Mesothelial cell of epicardium (in vitro differentiated cells): ENCODE measurements around the gene CPNE8. TPM values are rescaled to one million over a fixed set of nuclear protein-coding genes. Genes with fewer than 3 reads are reported as not detected.

Experiments used
- DNase-seq, 2 experiments: peaks; one replicate each; pipeline ENCODE4 v3.0.0; 2021; ENCODE audit warnings: low spot score in 2 of 2; ENCODE audit not compliant: unreplicated experiment in 2 of 2
- H3K27ac Mint-ChIP-seq: 2 replicates; pipeline ENCODE4 v1.8.0; 2021; ENCODE audit warnings: mixed read lengths
- H3K27me3 Mint-ChIP-seq: 2 replicates; pipeline ENCODE4 v1.8.0; 2021; ENCODE audit warnings: low read depth, mixed read lengths
- H3K36me3 Mint-ChIP-seq: 2 replicates; pipeline ENCODE4 v1.8.0; 2021; ENCODE audit warnings: mixed read lengths
- H3K4me1 Mint-ChIP-seq: 2 replicates; pipeline ENCODE4 v1.8.0; 2021; ENCODE audit warnings: mixed read lengths
- H3K4me3 Mint-ChIP-seq: 2 replicates; pipeline ENCODE4 v1.8.0; 2021; ENCODE audit warnings: mild to moderate bottlenecking, moderate library complexity, mixed read lengths
- H3K9me3 Mint-ChIP-seq: 2 replicates; pipeline ENCODE4 v1.8.0; 2021; ENCODE audit warnings: mixed read lengths
- CTCF ChIP-seq: fragments of 200-600 bp; sonication (generic); IDR thresholded peaks from one replicate; pipeline ENCODE4 v1.5.0; 2021; ENCODE audit warnings: antibody characterized with exemption; ENCODE audit not compliant: unreplicated experiment
- total RNA-seq: library from RNA; stranded (reverse); gene quantifications from 3 replicates; pipeline ENCODE4 v1.2.1, GENCODE V29; 2021

Gene CPNE8
- total RNA-seq, 1 donor from 2014 or later = 8.8 TPM

GRCh38 chr12:38785381-38785780 lies 120.0 kb downstream of the CPNE8 start:
- no peak overlapping the region for H3K4me3 Mint-ChIP-seq
- H3K4me1 Mint-ChIP-seq = no peaks in the 10 kb centered on the region
- no peaks in the 10 kb centered on the region for H3K27me3 Mint-ChIP-seq
- H3K9me3 Mint-ChIP-seq = peaks cover 50% of the 10 kb centered on the region
- no peak for DNase-seq
- peaks cover 3% of the 10 kb centered on the region for H3K36me3 Mint-ChIP-seq
- TF ChIP-seq CTCF = no peak
- H3K27ac Mint-ChIP-seq = no peak overlapping the region

GRCh38 chr12:38783304-38783703 lies 122.1 kb downstream of the CPNE8 start:
- no peak overlapping the region for H3K27ac Mint-ChIP-seq
- no peak for TF ChIP-seq CTCF
- H3K4me1 Mint-ChIP-seq = no peaks in the 10 kb centered on the region
- H3K36me3 Mint-ChIP-seq = peaks cover 3% of the 10 kb centered on the region
- peaks cover 42% of the 10 kb centered on the region for H3K9me3 Mint-ChIP-seq
- no peaks in the 10 kb centered on the region for H3K27me3 Mint-ChIP-seq
- H3K4me3 Mint-ChIP-seq = no peak overlapping the region
- DNase-seq = no peak

GRCh38 chr12:38782359-38782758 lies 123.0 kb downstream of the CPNE8 start:
- TF ChIP-seq CTCF = no peak
- no peaks in the 10 kb centered on the region for H3K36me3 Mint-ChIP-seq
- no peaks in the 10 kb centered on the region for H3K4me1 Mint-ChIP-seq
- no peak overlapping the region for H3K27ac Mint-ChIP-seq
- H3K9me3 Mint-ChIP-seq = peaks cover 36% of the 10 kb centered on the region
- H3K27me3 Mint-ChIP-seq = no peaks in the 10 kb centered on the region
- DNase-seq = no peak
- no peak overlapping the region for H3K4me3 Mint-ChIP-seq

- Mint-ChIP-seq H3K4me1 (no peaks in the 10 kb centered on the region), H3K36me3 (no peaks in the 10 kb centered on the region), H3K27ac (no peak overlapping the region), H3K9me3 (peaks cover 19% of the 10 kb centered on the region), H3K4me3 (no peak overlapping the region), H3K27me3 (no peaks in the 10 kb centered on the region)
- no peak for TF ChIP-seq CTCF
- DNase-seq = no peak
Measured at GRCh38 chr12:38776647-38777046, 128.7 kb downstream of the CPNE8 start.

- Mint-ChIP-seq H3K36me3 (no peaks in the 10 kb centered on the region), H3K4me3 (no peak overlapping the region), H3K9me3 (peaks cover 15% of the 10 kb centered on the region), H3K4me1 (no peaks in the 10 kb centered on the region), H3K27me3 (no peaks in the 10 kb centered on the region), H3K27ac (no peak overlapping the region)
- TF ChIP-seq CTCF = no peak
- DNase-seq = no peak
Measured at GRCh38 chr12:38775457-38775856, 129.9 kb downstream of the CPNE8 start.

- Mint-ChIP-seq H3K27ac (no peak overlapping the region), H3K4me1 (no peaks in the 10 kb centered on the region), H3K27me3 (no peaks in the 10 kb centered on the region), H3K9me3 (no peaks in the 10 kb centered on the region), H3K36me3 (no peaks in the 10 kb centered on the region), H3K4me3 (no peak overlapping the region)
- no peak for TF ChIP-seq CTCF
- no peak for DNase-seq
Measured at GRCh38 chr12:38772437-38772836, 133.0 kb downstream of the CPNE8 start.
